ENCODE results near the gene LRRC7. TPM values are rescaled to one million over a fixed set of nuclear protein-coding genes. Genes with fewer than 3 reads are reported as not detected.

The LRRC7 gene
- total and polyA plus RNA-seq, 4 experiments from 2014 or later, result not detected

GRCh38 chr1:70051926-70052325, 484.2 kb downstream of the LRRC7 start:
- H3K27me3 ChIP-seq (ENCODE audit: insufficient read depth, low read length), result no peaks in the 10 kb centered on the region
- Mint-ChIP-seq H3K27me3 (peaks cover 0 to 2% of the 10 kb centered on the region in 2 donors), H3K4me1 (no peaks in the 10 kb centered on the region), H3K27ac (no peak overlapping the region), H3K36me3 (no peaks in the 10 kb centered on the region), H3K9me3 (peaks cover 0 to 2% (median 0%) of the 10 kb centered on the region in 8 donors), H3K4me3 (no peak overlapping the region)
- ChIA-PET CTCF (ENCODE audit: partially characterized antibody) (no interaction called here), POLR2A (ENCODE audit: partially characterized antibody) (no interaction called here)
- H3K4me1 ChIP-seq (ENCODE audit: insufficient read depth, low read length), result no peaks in the 10 kb centered on the region
- DNase-seq, result no peak
- no peak overlapping the region for H3K27ac ChIP-seq (ENCODE audit: low read depth, low read length)
- no peaks in the 10 kb centered on the region for H3K36me3 ChIP-seq (ENCODE audit: insufficient read depth, low read length)
- H3K4me3 ChIP-seq (ENCODE audit: low read length in 2 of 2), result no peak overlapping the region
- intact Hi-C loops (cut with micrococcal nuclease), result no loop called here
- no peaks in the 10 kb centered on the region for H3K9me3 ChIP-seq (ENCODE audit: control insufficient read depth in 1 of 2, low read length in 2 of 2)

DNA sequence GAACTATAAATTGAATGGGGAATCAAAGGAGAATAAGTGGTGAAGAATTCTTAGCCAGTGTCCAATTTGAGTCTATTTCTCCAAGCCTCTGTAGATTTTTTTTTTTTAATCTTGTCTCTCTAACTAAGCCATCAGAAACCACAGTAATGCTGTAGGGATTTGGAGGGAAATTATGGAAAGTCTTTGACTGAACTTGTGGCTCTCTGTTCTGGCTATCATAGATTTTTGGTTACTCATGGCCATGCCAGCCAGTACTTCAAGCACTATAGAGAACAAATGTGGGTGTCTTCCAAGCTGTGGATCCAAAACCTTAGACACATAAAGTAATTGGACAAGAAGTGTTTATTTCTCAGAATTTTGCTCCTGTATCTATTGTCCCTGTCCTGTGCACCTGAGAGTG, 489.8 kb downstream of the LRRC7 start:
- no peaks in the 10 kb centered on the region for H3K4me1 ChIP-seq (ENCODE audit: insufficient read depth, low read length)
- H3K4me3 Mint-ChIP-seq, result no peak overlapping the region
- H3K4me1 Mint-ChIP-seq, result no peaks in the 10 kb centered on the region
- no peaks in the 10 kb centered on the region for H3K36me3 ChIP-seq (ENCODE audit: insufficient read depth, low read length)
- H3K4me3 ChIP-seq (ENCODE audit: low read length in 2 of 2), result no peak overlapping the region
- no peak overlapping the region for H3K27ac Mint-ChIP-seq
- ChIA-PET POLR2A (ENCODE audit: partially characterized antibody) (no interaction called here), CTCF (ENCODE audit: partially characterized antibody) (no interaction called here)
- H3K27ac ChIP-seq (ENCODE audit: low read depth, low read length), result no peak overlapping the region
- no peak for DNase-seq
- peaks cover 0 to 2% of the 10 kb centered on the region in 2 donors for H3K27me3 Mint-ChIP-seq
- H3K27me3 ChIP-seq (ENCODE audit: insufficient read depth, low read length), result no peaks in the 10 kb centered on the region
- intact Hi-C loops (cut with micrococcal nuclease), result no loop called here
- no peaks in the 10 kb centered on the region for H3K9me3 ChIP-seq (ENCODE audit: control insufficient read depth in 1 of 2, low read length in 2 of 2)
- H3K36me3 Mint-ChIP-seq, result no peaks in the 10 kb centered on the region
- peaks cover 0 to 2% (median 0%) of the 10 kb centered on the region in 8 donors for H3K9me3 Mint-ChIP-seq

DNA sequence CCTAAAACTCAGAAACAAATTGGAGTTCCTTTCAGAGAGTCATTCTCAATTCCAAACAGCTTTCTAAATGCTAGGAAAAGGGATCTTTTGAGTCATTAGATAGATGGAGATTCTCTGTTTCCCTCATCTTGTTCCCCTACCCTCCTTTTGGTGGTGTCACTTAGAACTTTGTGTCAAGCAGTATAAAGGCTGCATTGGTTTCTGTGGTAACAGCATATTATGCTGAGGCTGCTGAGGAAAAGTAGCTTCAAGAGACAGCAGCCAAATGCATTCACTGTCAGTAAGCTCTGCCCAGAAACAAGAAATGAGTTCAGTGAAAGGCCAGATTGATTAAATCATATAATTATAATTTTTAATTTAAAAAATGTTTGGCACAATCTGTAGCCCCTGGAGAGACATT, 493.5 kb downstream of the LRRC7 start:
- Histone ChIP-seq H3K27me3 (ENCODE audit: insufficient read depth, low read length) (no peaks in the 10 kb centered on the region), H3K4me3 (ENCODE audit: low read length in 2 of 2) (no peak overlapping the region), H3K27ac (ENCODE audit: low read depth, low read length) (no peak overlapping the region), H3K36me3 (ENCODE audit: insufficient read depth, low read length) (no peaks in the 10 kb centered on the region), H3K4me1 (ENCODE audit: insufficient read depth, low read length) (no peaks in the 10 kb centered on the region), H3K9me3 (ENCODE audit: control insufficient read depth in 1 of 2, low read length in 2 of 2) (no peaks in the 10 kb centered on the region)
- intact Hi-C loops (cut with micrococcal nuclease), result no loop called here
- Mint-ChIP-seq H3K27me3 (peaks cover 0 to 2% of the 10 kb centered on the region in 2 donors), H3K36me3 (no peaks in the 10 kb centered on the region), H3K4me3 (no peak overlapping the region), H3K27ac (no peak overlapping the region), H3K4me1 (no peaks in the 10 kb centered on the region), H3K9me3 (no peaks in the 10 kb centered on the region)
- ChIA-PET CTCF (ENCODE audit: partially characterized antibody) (no interaction called here), POLR2A (ENCODE audit: partially characterized antibody) (no interaction called here)
- no peak for DNase-seq

GRCh38 chr1:70063861-70064260, 496.1 kb downstream of the LRRC7 start:
- Histone ChIP-seq H3K27me3 (ENCODE audit: insufficient read depth, low read length) (no peaks in the 10 kb centered on the region), H3K4me1 (ENCODE audit: insufficient read depth, low read length) (no peaks in the 10 kb centered on the region), H3K27ac (ENCODE audit: low read depth, low read length) (no peak overlapping the region), H3K4me3 (ENCODE audit: low read length in 2 of 2) (no peak overlapping the region), H3K36me3 (ENCODE audit: insufficient read depth, low read length) (no peaks in the 10 kb centered on the region), H3K9me3 (ENCODE audit: control insufficient read depth in 1 of 2, low read length in 2 of 2) (no peaks in the 10 kb centered on the region)
- H3K27ac Mint-ChIP-seq, result no peak overlapping the region
- H3K9me3 Mint-ChIP-seq, result no peaks in the 10 kb centered on the region
- H3K4me1 Mint-ChIP-seq, result no peaks in the 10 kb centered on the region
- H3K4me3 Mint-ChIP-seq, result no peak overlapping the region
- H3K36me3 Mint-ChIP-seq, result no peaks in the 10 kb centered on the region
- no peak for DNase-seq
- POLR2A ChIA-PET (ENCODE audit: partially characterized antibody), result no interaction called here
- intact Hi-C loops (cut with micrococcal nuclease), result no loop called here
- CTCF ChIA-PET (ENCODE audit: partially characterized antibody), result no interaction called here
- H3K27me3 Mint-ChIP-seq, result no peaks in the 10 kb centered on the region

GRCh38 chr1:70066711-70067110, 499.0 kb downstream of the LRRC7 start:
- no peaks in the 10 kb centered on the region for H3K9me3 ChIP-seq (ENCODE audit: control insufficient read depth in 1 of 2, low read length in 2 of 2)
- POLR2A ChIA-PET (ENCODE audit: partially characterized antibody), result no interaction called here

DNA sequence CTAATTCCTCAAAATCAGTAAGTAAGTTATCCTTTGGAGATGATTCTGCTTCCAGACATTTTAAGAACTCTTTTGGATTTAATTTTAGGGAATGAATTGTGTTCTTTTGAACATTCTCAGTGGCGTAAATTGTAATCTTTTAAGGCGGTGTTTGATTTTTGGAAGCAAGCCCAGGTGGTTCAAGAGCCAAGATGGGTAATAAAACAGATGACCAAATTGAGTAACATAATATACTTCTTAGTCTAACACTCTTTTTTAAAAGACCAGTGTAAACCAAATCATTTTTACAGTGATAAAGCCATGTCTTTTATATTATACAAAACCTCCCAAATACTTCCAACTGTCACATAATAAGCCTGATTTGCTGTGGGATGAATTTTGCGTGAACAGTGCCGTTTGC, 503.9 kb downstream of the LRRC7 start:
- Histone ChIP-seq H3K9me3 (ENCODE audit: control insufficient read depth in 1 of 2, low read length in 2 of 2) (no peaks in the 10 kb centered on the region), H3K4me1 (ENCODE audit: insufficient read depth, low read length) (no peaks in the 10 kb centered on the region), H3K27me3 (ENCODE audit: insufficient read depth, low read length) (no peaks in the 10 kb centered on the region), H3K4me3 (ENCODE audit: low read length in 2 of 2) (no peak overlapping the region), H3K27ac (ENCODE audit: low read depth, low read length) (no peak overlapping the region), H3K36me3 (ENCODE audit: insufficient read depth, low read length) (no peaks in the 10 kb centered on the region)
- Mint-ChIP-seq H3K4me3 (no peak overlapping the region), H3K36me3 (no peaks in the 10 kb centered on the region), H3K27me3 (peaks cover 0 to 4% of the 10 kb centered on the region in 2 donors), H3K4me1 (no peaks in the 10 kb centered on the region), H3K27ac (no peak overlapping the region), H3K9me3 (peaks cover 0 to 8% (median 0%) of the 10 kb centered on the region in 8 donors)
- no peak for DNase-seq
- ChIA-PET CTCF (ENCODE audit: partially characterized antibody) (no interaction called here), POLR2A (ENCODE audit: partially characterized antibody) (no interaction called here)
- intact Hi-C loops (cut with micrococcal nuclease), result no loop called here

More at GRCh38 chr1:70066711-70067110, 499.0 kb downstream of the LRRC7 start:
- Mint-ChIP-seq H3K4me1 (no peaks in the 10 kb centered on the region), H3K9me3 (peaks cover 0 to 5% (median 0%) of the 10 kb centered on the region in 8 donors), H3K36me3 (no peaks in the 10 kb centered on the region), H3K27me3 (peaks cover 0 to 2% of the 10 kb centered on the region in 2 donors), H3K27ac (no peak overlapping the region), H3K4me3 (no peak overlapping the region)
- DNase-seq, result no peak
- CTCF ChIA-PET (ENCODE audit: partially characterized antibody), result no interaction called here
- Histone ChIP-seq H3K27ac (ENCODE audit: low read depth, low read length) (no peak overlapping the region), H3K4me3 (ENCODE audit: low read length in 2 of 2) (no peak overlapping the region), H3K36me3 (ENCODE audit: insufficient read depth, low read length) (no peaks in the 10 kb centered on the region), H3K27me3 (ENCODE audit: insufficient read depth, low read length) (no peaks in the 10 kb centered on the region), H3K4me1 (ENCODE audit: insufficient read depth, low read length) (no peaks in the 10 kb centered on the region)
- intact Hi-C loops (cut with micrococcal nuclease), result no loop called here

DNA sequence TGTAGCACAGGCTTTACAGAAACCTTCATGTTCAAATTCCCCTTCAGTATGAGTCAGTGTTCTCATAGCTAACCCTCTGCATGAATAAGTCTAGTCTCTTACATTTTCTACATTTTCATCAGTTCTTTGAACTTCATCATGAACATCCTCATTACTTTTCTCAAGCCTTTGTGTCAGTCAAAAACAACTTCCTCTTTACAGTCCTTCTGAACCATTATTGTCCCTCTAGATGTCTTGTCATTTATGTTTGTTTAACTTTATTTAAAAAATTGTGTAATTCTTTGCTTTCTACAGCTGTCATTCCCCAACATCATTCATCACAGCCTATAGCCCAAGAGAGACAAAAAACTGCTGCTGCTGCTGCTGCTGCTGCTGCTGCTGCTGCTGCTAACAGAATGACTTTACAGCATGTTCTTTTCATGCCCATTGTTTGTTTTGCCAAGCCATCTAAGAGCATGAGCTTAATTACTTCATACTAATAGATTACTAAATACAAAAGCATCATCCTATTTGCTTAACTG, 504.6 kb downstream of the LRRC7 start:
- H3K27me3 ChIP-seq (ENCODE audit: insufficient read depth, low read length), result no peaks in the 10 kb centered on the region
- Mint-ChIP-seq H3K9me3 (peaks cover 0 to 8% (median 0%) of the 10 kb centered on the region in 8 donors), H3K4me1 (no peaks in the 10 kb centered on the region)

GRCh38 chr1:70075761-70076160, 508.0 kb downstream of the LRRC7 start:
- Histone ChIP-seq H3K27me3 (ENCODE audit: insufficient read depth, low read length) (no peaks in the 10 kb centered on the region), H3K27ac (ENCODE audit: low read depth, low read length) (no peak overlapping the region), H3K4me3 (ENCODE audit: low read length in 2 of 2) (no peak overlapping the region), H3K4me1 (ENCODE audit: insufficient read depth, low read length) (no peaks in the 10 kb centered on the region), H3K9me3 (ENCODE audit: control insufficient read depth in 1 of 2, low read length in 2 of 2) (no peaks in the 10 kb centered on the region), H3K36me3 (ENCODE audit: insufficient read depth, low read length) (no peaks in the 10 kb centered on the region)
- Mint-ChIP-seq H3K36me3 (no peaks in the 10 kb centered on the region), H3K4me3 (no peak overlapping the region), H3K27me3 (peaks cover 0 to 3% of the 10 kb centered on the region in 2 donors), H3K9me3 (peaks cover 0 to 4% (median 0%) of the 10 kb centered on the region in 8 donors), H3K27ac (no peak overlapping the region), H3K4me1 (no peaks in the 10 kb centered on the region)
- POLR2A ChIA-PET (ENCODE audit: partially characterized antibody), result no interaction called here
- CTCF ChIA-PET (ENCODE audit: partially characterized antibody), result interaction anchor here (0.7 kb wide), 1 partner anchor 11 kb away, joined by 4 read pairs; no protein-coding TSS in a partner anchor
- intact Hi-C loops (cut with micrococcal nuclease), result no loop called here
- DNase-seq, result peak in 1 of 5 donors; percentile 19

More for the DNA sequence above, 504.6 kb downstream of the LRRC7 start:
- Mint-ChIP-seq H3K27ac (no peak overlapping the region), H3K27me3 (peaks cover 0 to 5% of the 10 kb centered on the region in 2 donors), H3K36me3 (no peaks in the 10 kb centered on the region), H3K4me3 (no peak overlapping the region)
- intact Hi-C loops (cut with micrococcal nuclease), result no loop called here
- Histone ChIP-seq H3K4me3 (ENCODE audit: low read length in 2 of 2) (no peak overlapping the region), H3K9me3 (ENCODE audit: control insufficient read depth in 1 of 2, low read length in 2 of 2) (no peaks in the 10 kb centered on the region), H3K27ac (ENCODE audit: low read depth, low read length) (no peak overlapping the region), H3K4me1 (ENCODE audit: insufficient read depth, low read length) (no peaks in the 10 kb centered on the region), H3K36me3 (ENCODE audit: insufficient read depth, low read length) (no peaks in the 10 kb centered on the region)
- DNase-seq, result no peak
- ChIA-PET CTCF (ENCODE audit: partially characterized antibody) (no interaction called here), POLR2A (ENCODE audit: partially characterized antibody) (no interaction called here)

Measured in CD4-positive, alpha-beta memory T cell (primary cell).